Measurements from ENCODE around the gene BBS4.

BBS4 gene

DNA sequence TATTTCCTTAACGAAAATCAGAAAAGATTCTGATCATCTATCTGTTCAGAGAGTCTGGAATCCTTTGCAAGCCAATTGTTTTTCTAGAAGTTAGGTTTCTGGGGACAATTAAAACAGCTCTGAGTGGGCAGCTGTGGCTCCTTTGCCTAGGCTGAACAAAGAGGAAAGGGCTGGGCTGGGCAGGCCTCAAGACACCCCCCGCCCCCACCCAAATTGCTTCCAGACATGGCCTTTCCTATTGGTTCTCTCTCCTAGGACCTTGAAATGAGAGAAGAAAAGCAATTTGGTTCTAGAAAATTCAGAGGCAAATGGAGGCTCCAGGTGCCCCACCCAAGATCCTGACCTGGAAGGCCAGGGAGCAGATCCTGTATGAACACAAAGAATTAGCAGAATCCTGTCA, 99.8 kb downstream of the BBS4 start:
- Histone ChIP-seq H3K4me1 (ENCODE audit: insufficient read depth, low read length) (peaks cover 9% of the 10 kb centered on the region), H3K36me3 (ENCODE audit: insufficient read depth, low read length) (no peaks in the 10 kb centered on the region), H3K9ac (ENCODE audit: low read depth, low read length) (no peak overlapping the region)

DNA sequence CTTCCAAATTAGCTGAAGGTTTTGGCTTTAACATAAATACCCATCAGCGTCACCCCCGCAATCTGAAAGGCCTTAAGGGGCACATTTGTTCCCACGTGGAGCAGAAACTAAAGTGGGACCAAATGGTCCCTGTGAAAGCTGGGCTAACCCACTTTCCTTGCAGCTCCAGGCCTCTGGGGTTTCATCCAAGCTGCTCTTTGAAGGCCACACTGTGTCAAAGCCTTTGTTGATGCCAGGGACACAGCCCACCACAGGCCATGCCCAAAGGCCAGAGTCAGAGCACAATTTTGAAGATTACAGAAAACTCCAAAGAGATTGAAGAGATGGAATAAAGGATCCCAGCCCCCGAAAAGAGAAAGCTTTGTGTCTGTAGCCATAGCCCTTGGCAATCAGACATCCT, 100.2 kb downstream of the BBS4 start:
- H3K9me3 ChIP-seq (ENCODE audit: control insufficient read depth, insufficient read depth, low read length) = no peaks in the 10 kb centered on the region
- H3K36me3 ChIP-seq (ENCODE audit: insufficient read depth, low read length) = no peaks in the 10 kb centered on the region
- H3K9ac ChIP-seq (ENCODE audit: low read depth, low read length) = no peak overlapping the region
- peaks cover 9% of the 10 kb centered on the region for H3K4me1 ChIP-seq (ENCODE audit: insufficient read depth, low read length)

More for the DNA sequence above, 99.8 kb downstream of the BBS4 start:
- H3K9me3 ChIP-seq (ENCODE audit: control insufficient read depth, insufficient read depth, low read length) = no peaks in the 10 kb centered on the region

DNA sequence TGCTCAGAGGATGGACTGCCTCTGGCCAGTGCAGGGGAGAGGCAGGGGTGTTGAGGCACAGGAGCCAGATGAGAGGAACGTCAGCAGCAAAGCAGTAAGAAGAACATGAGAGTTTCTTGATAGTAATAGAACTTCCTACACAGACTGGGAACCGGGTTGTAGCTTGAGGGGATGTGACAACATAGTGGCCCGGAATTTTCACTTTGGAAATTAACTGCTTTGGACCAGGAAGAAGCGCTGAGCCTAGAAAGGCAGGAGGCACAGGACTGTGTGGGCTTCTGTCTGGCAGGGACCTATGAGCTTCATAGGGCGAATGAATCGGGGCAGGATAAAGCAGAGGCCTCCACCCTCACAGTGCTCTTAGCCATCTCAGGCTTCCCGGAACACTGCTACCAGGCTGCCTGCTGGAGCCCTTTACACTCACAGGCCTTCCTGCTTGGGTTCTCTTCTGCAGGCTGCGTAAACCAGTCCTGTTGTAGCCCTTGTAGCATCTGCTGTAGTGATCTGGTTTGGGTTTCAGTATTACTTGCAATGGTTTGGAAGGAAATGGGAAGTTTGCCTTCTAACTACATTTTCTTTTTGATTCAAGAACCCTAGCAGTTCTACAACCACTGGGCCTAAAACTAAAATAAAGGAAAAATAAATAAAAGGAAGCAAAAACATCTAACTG, 100.8 kb downstream of the BBS4 start:
- H3K36me3 ChIP-seq (ENCODE audit: insufficient read depth, low read length) = no peaks in the 10 kb centered on the region
- no peaks in the 10 kb centered on the region for H3K9me3 ChIP-seq (ENCODE audit: control insufficient read depth, insufficient read depth, low read length)
- H3K9ac ChIP-seq (ENCODE audit: low read depth, low read length) = no peak overlapping the region
- H3K4me1 ChIP-seq (ENCODE audit: insufficient read depth, low read length) = peaks cover 7% of the 10 kb centered on the region

DNA sequence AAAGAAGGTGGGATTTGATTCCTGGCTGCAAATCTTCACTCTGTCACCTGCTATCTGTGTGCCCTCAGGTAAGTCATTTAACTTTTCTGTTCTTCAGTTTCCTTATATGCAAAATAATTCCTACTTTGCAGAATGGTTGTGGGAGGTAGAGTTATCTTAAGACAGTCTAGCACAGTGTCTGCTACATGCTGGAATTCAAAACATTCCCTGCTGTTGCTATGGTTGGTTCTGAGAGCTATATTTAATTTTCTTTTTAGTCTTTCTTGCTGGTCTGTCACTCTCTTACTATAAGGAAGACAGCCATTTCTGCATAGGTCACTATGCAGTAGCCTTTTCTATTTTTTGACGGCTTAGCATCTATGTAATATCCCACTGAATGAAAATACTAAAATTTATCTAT, 101.5 kb downstream of the BBS4 start:
- Histone ChIP-seq H3K9me3 (ENCODE audit: control insufficient read depth, insufficient read depth, low read length) (no peaks in the 10 kb centered on the region), H3K9ac (ENCODE audit: low read depth, low read length) (no peak overlapping the region), H3K4me1 (ENCODE audit: insufficient read depth, low read length) (peaks cover 5% of the 10 kb centered on the region; the same call in 1 of the 2 replicates), H3K36me3 (ENCODE audit: insufficient read depth, low read length) (no peaks in the 10 kb centered on the region)
